HPDE6-E6E7 (cell line): Measurements from ENCODE around the gene KCNN1.
"Not testable (repeated sequence)": the region's sequence is repeated elsewhere in the genome, so short reads cannot be mapped to it uniquely, and the experiment has no call there.

Source experiments
- DNase-seq: peaks from one replicate; pipeline ENCODE4 v3.0.0; 2011; ENCODE audit warnings: missing footprints; ENCODE audit errors: extremely low spot score

Gene KCNN1

DNA sequence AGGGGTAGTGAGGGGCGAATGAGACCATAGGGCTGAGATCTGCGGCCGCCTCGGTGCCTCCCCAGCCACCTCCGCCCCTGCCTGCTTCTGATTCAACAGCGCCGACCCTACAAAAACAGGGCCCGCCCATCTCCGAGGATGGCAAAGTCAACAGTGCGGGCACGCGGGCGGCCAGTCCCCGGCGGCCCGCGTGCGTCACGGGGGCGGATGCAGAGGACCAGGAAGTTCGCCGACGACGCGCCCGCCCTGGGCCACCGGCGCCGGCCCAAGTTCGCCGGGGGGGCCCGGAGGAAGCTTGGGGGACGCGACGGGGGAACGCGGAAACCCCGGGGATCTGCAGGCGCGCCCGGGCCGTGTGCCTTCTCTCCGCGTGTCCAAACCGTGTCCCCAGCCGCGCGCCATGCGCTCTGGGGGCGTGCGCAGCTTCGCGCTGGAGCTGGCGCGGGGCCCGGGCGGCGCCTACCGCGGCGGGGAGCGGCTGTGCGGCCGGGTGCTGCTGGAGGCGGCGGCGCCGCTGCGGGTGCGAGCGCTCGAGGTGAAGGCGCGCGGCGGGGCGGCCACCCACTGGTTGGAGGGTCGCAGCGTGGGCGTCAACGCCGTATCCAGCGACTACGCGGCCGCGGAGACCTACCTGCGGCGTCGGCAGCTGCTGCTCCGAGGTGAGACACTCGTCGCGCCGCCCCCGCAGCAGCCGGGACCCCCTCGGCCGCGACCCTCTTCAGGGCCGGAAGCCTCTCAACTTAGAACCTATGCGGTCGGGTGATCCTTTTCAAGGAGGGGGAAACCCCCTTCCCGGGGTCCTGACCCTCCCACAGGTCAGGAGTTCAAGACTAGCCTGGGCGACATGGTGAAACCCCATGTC is 34.2 kb downstream of the KCNN1 start:
- DNase-seq, result peak; percentile 82

- DNase-seq, result no peak
These were observed 35.0 kb downstream of the KCNN1 start for GRCh38 chr19:18001777-18002345.

DNA sequence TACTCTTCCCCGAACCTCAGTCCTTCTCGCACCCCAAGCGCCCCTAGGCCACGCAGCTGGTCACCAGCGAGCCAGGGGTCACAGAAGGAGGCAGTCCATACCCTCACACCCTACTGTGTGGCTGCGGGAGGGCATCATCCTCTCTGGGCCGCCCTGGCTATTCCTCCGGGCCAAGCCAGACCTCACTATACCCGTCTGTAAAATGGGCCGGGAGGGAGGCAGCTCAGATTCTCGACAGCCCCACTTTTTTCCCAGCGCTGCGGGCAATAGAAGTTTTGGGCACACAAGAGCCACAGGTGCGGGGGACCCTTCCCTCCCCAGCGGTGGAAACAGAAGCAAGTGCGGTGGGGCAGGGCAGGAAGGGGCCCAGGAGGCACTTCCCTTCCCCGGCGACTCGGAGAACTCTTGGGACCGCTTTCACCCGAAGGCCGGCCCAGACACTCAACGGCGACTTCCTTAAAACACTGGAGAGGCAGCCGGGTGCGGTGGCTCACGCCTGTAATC is 35.5 kb downstream of the KCNN1 start:
- DNase-seq, result no peak

DNA sequence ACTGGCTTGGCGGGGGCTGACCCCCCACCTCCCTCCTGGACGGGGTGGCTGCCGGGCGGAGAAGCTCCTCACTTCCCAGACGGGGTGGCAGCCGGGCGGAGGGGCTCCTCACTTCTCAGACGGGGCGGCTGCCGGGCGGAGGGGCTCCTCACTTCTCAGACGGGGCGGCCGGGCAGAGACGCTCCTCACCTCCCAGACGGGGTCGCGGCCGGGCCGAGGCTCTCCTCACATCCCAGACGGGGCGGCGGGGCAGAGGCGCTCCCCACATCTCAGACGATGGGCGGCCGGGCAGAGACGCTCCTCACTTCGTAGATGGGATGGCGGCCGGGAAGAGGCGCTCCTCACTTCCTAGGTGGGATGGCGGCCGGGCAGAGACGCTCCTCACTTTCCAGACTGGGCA is 38.8 kb downstream of the KCNN1 start:
- DNase-seq, result not testable (repeated sequence)

- peak; percentile 80 for DNase-seq
These were observed 40.4 kb downstream of the KCNN1 start for GRCh38 chr19:18007044-18007916.

- peak; percentile 92 for DNase-seq
These were observed 41.2 kb downstream of the KCNN1 start, which contains the start of gene ARRDC2 for GRCh38 chr19:18007917-18008673. ARRDC2 (plus strand) TSS chr19:18008170; CDS start chr19:18008311, 141 bp downstream.

DNA sequence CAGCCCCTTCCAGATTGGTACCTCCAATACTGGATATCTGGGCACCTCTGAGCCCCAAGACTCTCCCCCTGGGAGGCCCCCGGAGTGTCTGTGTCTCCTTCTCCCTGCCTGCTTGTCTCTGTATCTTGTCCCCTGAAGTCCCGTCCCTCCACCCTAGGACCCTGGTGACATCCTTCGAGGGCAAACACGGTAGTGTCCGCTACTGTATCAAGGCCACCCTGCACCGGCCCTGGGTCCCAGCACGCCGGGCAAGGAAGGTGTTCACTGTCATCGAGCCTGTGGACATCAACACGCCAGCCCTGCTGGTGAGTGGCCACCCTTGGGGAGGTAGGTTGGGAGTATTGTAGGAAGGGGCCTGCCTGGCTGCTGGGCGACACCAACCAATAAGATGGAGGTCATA is 41.9 kb downstream of the KCNN1 start:
- DNase-seq, result no peak

DNA sequence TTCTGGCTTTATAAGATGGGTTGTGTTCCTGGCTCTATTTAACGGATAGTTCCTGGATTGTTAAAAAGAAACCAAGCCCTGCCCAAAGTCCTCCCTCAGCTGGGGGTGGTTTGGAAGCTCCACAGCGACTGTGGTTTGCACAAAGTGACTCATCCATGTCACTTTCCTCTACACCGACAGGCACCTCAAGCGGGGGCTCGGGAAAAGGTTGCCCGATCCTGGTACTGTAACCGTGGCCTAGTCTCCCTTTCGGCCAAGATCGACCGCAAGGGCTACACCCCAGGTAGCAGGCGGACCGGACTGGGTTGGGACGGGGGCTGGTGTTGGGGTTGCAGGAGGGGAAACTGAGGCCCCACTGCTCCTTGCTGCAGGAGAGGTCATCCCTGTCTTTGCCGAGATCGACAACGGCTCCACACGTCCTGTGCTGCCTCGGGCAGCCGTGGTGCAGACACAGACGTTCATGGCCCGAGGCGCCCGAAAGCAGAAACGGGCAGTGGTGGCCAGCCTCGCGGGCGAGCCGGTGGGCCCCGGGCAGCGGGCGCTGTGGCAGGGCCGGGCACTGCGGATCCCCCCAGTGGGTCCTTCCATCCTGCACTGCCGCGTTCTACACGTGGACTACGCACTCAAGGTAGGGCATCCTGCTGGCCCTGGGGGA is 42.6 kb downstream of the KCNN1 start:
- DNase-seq, result no peak

DNA sequence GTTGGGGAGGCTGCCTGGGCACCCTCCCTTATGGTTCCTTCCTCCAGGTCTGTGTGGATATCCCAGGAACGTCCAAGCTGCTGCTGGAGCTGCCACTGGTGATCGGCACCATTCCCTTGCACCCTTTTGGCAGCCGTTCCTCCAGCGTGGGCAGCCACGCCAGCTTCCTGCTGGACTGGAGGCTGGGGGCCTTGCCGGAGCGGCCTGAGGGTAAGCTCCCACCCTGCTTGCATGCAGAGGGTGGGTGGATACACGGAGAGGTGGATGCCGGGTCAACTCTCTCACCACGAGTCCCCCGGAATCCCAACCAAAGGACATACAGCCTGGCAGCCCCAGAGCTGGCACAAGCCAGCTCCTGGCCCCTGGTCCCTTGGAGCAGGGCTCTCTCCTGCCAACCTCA is 43.2 kb downstream of the KCNN1 start:
- DNase-seq, result no peak

DNA sequence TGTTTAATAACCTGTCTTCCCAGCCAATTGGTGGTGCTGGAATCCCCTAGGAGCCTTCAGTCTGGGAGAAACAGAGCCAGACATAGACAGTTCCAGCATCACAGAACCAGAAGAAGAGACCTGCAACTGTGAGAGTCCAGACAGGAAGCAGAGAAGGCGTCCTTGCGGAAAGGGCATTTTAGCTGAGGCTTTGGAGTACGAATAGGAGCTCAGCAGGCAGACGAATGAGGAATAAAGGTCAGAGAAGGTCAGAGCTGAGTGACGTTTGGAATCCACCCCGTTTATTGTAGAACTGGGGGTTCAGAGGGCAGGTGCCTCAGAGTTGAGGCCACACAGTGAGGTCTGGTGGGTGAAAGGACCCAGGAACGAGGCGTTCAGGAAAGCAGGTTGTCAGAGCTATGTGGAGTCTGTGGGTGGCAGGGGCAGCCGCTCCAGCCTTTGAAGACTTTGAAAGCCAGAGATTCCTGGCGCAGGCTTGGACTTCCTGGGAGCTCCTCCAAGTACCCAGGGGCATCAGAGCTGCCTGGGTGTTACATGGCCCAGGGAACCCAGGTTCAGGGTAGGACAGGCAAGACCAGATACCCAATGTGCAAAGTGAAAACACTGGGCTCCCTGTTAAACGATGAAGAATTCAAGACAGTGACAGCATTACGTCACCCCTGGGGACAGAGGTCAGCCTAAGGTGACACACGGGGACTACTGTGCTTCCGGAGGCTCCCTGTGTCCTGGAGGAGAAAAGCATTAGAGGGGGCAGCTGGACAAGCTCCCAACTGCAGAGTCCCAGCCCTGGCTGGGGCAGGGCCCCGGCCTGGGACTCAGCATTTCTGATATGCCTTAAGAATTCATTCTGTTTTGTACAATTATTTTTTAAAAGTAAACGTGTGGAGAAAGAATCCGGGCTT is 46.6 kb downstream of the KCNN1 start:
- DNase-seq, result no peak

DNA sequence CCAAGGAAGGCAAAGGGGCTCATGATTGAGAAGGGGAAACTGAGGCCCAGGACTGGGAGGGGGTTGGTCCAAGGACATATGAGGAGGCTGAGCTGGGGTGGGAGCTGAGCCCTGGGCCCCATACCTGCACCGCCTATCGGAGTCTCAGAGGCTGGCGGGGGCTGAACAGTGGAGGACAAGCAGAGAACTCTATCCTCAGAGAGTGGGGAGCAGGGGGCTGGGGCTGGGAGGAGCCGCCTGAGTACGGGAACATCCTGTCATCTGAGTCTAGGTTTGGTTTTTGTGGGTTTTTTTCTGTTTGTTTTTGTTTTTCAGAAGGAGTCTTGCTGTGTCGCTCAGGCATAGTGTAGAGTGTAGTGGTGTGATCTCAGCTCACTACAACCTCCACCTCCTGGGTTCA is 47.3 kb downstream of the KCNN1 start:
- DNase-seq, result no peak

GRCh38 chr19:18016209-18016910 is 49.5 kb downstream of the KCNN1 start:
- no peak for DNase-seq

- DNase-seq, result no peak
These were observed 50.6 kb downstream of the KCNN1 start for GRCh38 chr19:18017275-18018083.

DNA sequence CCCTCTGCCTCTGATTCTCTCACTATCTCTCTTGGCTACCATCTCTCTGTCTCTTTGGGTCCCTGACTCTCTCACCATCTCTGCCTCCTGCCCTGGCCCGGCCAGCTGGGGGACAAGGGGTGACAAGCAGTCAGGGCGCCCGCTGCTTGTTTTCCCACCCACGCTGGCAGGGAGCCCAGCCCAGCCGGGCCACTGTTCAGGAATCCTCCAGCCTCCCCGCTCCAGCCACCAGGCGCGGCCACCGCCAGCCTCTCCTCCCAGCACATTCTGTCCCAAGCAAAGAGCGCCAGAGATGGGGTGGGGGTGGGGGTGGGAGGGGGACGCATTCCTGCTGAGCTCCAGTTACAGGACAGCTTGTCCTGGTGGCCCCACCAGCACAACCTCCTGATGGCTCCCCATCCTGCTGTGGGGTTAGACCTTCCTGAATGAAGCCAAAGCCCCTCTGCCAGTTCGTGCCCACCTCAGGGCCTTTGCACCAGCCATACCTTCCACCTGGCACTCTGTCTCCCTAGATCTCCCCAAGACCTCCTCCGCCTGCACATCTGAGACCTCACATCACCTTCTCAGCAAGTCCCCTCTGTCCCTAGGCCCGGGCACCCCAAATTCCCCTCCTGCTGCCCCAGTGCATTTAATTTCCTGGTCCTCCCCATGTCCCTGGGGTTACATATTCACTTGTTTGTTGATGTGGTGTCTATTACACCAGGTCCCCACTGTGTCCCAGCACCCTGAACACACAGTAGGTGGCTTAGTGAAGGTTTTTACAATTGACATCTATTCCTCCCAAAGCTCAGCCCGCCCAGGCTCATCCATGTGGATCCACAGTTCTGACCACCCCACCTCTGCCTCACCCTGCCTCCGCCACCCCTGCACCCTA is 53.5 kb downstream of the KCNN1 start:
- DNase-seq, result no peak

- peak; percentile 64 for DNase-seq
These were observed 54.3 kb downstream of the KCNN1 start for GRCh38 chr19:18021121-18021755.

GRCh38 chr19:18023622-18024251 is 56.8 kb downstream of the KCNN1 start:
- no peak for DNase-seq
